GM12892 (cell line): ENCODE measurements around the gene SAP130.

ENCODE experiments used
- POLR2A ChIP-seq: IDR thresholded peaks from 2 replicates; pipeline ENCODE4 v1.6.1; 2011; ENCODE audit warnings: low read depth, low read length, control low read depth
- POLR2AphosphoS5 ChIP-seq: IDR thresholded peaks from 2 replicates; pipeline ENCODE4 v1.6.1; 2011; ENCODE audit warnings: low read depth, low read length, control low read depth
- TAF1 ChIP-seq: IDR thresholded peaks from 2 replicates; pipeline ENCODE4 v1.6.1; 2011; ENCODE audit warnings: low read depth, mild to moderate bottlenecking, control low read depth, low read length, borderline replicate concordance

GRCh38 chr2:127897531-127898211, 130.2 kb downstream of the SAP130 start:
- no peak for TF ChIP-seq POLR2A
- TF ChIP-seq TAF1: no peak
- TF ChIP-seq POLR2AphosphoS5: no peak
